GM21360 (cell line): ENCODE results near the gene TFAP2C.
"Not testable (repeated sequence)": the region's sequence is repeated elsewhere in the genome, so short reads cannot be mapped to it uniquely, and the experiment has no call there.

ENCODE experiments used
- ATAC-seq: cut with Tn5 transposase; IDR thresholded peaks from one replicate; pipeline ENCODE4 v1.9.1; 2021; ENCODE audit warnings: mild to moderate bottlenecking, moderate library complexity; ENCODE audit not compliant: unreplicated experiment

TFAP2C gene

GRCh38 chr20:56637576-56637975 is 8.5 kb downstream of the TFAP2C start:
- ATAC-seq: no peak

- no peak for ATAC-seq
Observed at GRCh38 chr20:56646599-56646998, 17.5 kb downstream of the TFAP2C start.

GRCh38 chr20:56653211-56653610 is 24.1 kb downstream of the TFAP2C start:
- no peak for ATAC-seq

- ATAC-seq: no peak
Observed at GRCh38 chr20:56656632-56657031, 27.5 kb downstream of the TFAP2C start.

- ATAC-seq: no peak
Observed at GRCh38 chr20:56657879-56658278, 28.8 kb downstream of the TFAP2C start.

- ATAC-seq: not testable (repeated sequence)
Observed at GRCh38 chr20:56658341-56658947, 29.3 kb downstream of the TFAP2C start.

- ATAC-seq: no peak
Observed at GRCh38 chr20:56663660-56664059, 34.6 kb downstream of the TFAP2C start.

GRCh38 chr20:56664796-56665195 is 35.7 kb downstream of the TFAP2C start:
- no peak for ATAC-seq

- ATAC-seq: no peak
Observed at GRCh38 chr20:56665806-56666205, 36.7 kb downstream of the TFAP2C start.

GRCh38 chr20:56673450-56673849 is 44.3 kb downstream of the TFAP2C start:
- no peak for ATAC-seq

GRCh38 chr20:56676001-56676400 is 46.9 kb downstream of the TFAP2C start:
- no peak for ATAC-seq

GRCh38 chr20:56676679-56677078 is 47.6 kb downstream of the TFAP2C start:
- no peak for ATAC-seq

GRCh38 chr20:56683077-56683865 is 54.2 kb downstream of the TFAP2C start:
- no peak for ATAC-seq

- ATAC-seq: no peak
Observed at GRCh38 chr20:56685879-56686278, 56.8 kb downstream of the TFAP2C start.

GRCh38 chr20:56687061-56687460 is 58.0 kb downstream of the TFAP2C start:
- no peak for ATAC-seq

GRCh38 chr20:56688106-56688505 is 59.0 kb downstream of the TFAP2C start:
- ATAC-seq: no peak
